ENCODE measurements around the gene GRM8.

GRM8 gene

GRCh38 chr7:126426652-126427051 is 826.1 kb downstream of the GRM8 start:
- no peak for DNase-seq (ENCODE audit: low spot score)

- no peak for DNase-seq (ENCODE audit: low spot score)
Observed at GRCh38 chr7:126424985-126425384, 827.8 kb downstream of the GRM8 start.

- DNase-seq (ENCODE audit: low spot score) = no peak
Observed at GRCh38 chr7:126419047-126419446, 833.7 kb downstream of the GRM8 start.

- no peak for DNase-seq (ENCODE audit: low spot score)
Observed at GRCh38 chr7:126411821-126412383, 840.8 kb downstream of the GRM8 start.

GRCh38 chr7:126411032-126411820 is 841.5 kb downstream of the GRM8 start:
- DNase-seq (ENCODE audit: low spot score) = no peak

- no peak for DNase-seq (ENCODE audit: low spot score)
Observed at GRCh38 chr7:126403040-126403439, 849.7 kb downstream of the GRM8 start.

- no peak for DNase-seq (ENCODE audit: low spot score)
Observed at GRCh38 chr7:126401918-126402317, 850.8 kb downstream of the GRM8 start.

GRCh38 chr7:126398851-126399529 is 853.8 kb downstream of the GRM8 start:
- DNase-seq (ENCODE audit: low spot score) = no peak

- no peak for DNase-seq (ENCODE audit: low spot score)
Observed at GRCh38 chr7:126398285-126398684, 854.5 kb downstream of the GRM8 start.

- DNase-seq (ENCODE audit: low spot score) = no peak
Observed at GRCh38 chr7:126394406-126394805, 858.3 kb downstream of the GRM8 start.
